Osteoblast (primary cell): ENCODE data around the gene IL15. TPM values are rescaled to one million over a fixed set of nuclear protein-coding genes. Genes with fewer than 3 reads are reported as not detected.

Experiments
- DNase-seq: peaks from one replicate; pipeline ENCODE4 v3.0.0; 2011; ENCODE audit warnings: low spot score, mixed read lengths; ENCODE audit not compliant: insufficient read length; ENCODE audit errors: missing footprints
- H2AFZ ChIP-seq: 2 replicates; pipeline ENCODE4 v1.6.0; 2011; ENCODE audit warnings: mild to moderate bottlenecking, low read length
- H3K27ac ChIP-seq: 2 replicates; pipeline ENCODE4 v1.5.1; 2011; ENCODE audit warnings: mild to moderate bottlenecking, low read depth, low read length, moderate library complexity
- H3K27me3 ChIP-seq: 2 replicates; pipeline ENCODE4 v1.6.0; 2012; ENCODE audit warnings: mild to moderate bottlenecking, control low read depth, inconsistent platforms, low read length, moderate library complexity; ENCODE audit not compliant: insufficient read depth
- H3K36me3 ChIP-seq: 2 replicates; pipeline ENCODE4 v1.5.1; 2011; ENCODE audit warnings: mild to moderate bottlenecking, low read length, control low read depth, moderate library complexity; ENCODE audit not compliant: insufficient read depth
- H3K4me1 ChIP-seq: 2 replicates; pipeline ENCODE4 v1.5.1; 2011; ENCODE audit warnings: mild to moderate bottlenecking, low read length, control low read depth, moderate library complexity; ENCODE audit not compliant: insufficient read depth
- H3K4me2 ChIP-seq: 2 replicates; pipeline ENCODE4 v1.6.0; 2011; ENCODE audit warnings: mild to moderate bottlenecking, low read length; ENCODE audit not compliant: insufficient read depth
- H3K4me3 ChIP-seq: fragments of 200-600 bp; sonication (generic); 3 replicates; pipeline ENCODE4 v1.5.1; 2012; ENCODE audit warnings: mild to moderate bottlenecking, low read length, inconsistent platforms; ENCODE audit not compliant: insufficient read depth
- H3K79me2 ChIP-seq: 2 replicates; pipeline ENCODE4 v1.6.0; 2012; ENCODE audit warnings: mild to moderate bottlenecking, low read length, control low read depth, inconsistent platforms; ENCODE audit not compliant: insufficient read depth
- H3K9me3 ChIP-seq: 2 replicates; pipeline ENCODE4 v1.5.1; 2011; ENCODE audit warnings: low read depth, low read length, control low read depth
- H4K20me1 ChIP-seq: 2 replicates; pipeline ENCODE4 v1.6.0; 2012; ENCODE audit warnings: mild to moderate bottlenecking, low read length, control low read depth; ENCODE audit not compliant: insufficient read depth
- total RNA-seq: library from RNA; depleted of rRNA; stranded (reverse); fragments of >200 nt; gene quantifications from 2 replicates; pipeline ENCODE4 v1.2.3, GENCODE V29; 2012
- TF ChIP-seq, protein P1 (sequence below): IDR thresholded peaks from 2 replicates; pipeline ENCODE4 v1.5.1; 2011; ENCODE audit warnings: mild to moderate bottlenecking, low read depth, low read length, moderate library complexity; ENCODE audit errors: extremely low read depth

The IL15 gene
- total RNA-seq, 1 donor: 3.3 TPM

- Histone ChIP-seq H3K27ac (no peak overlapping the region), H3K36me3 (no peaks in the 10 kb centered on the region), H2AFZ (peak overlapping the region; percentile 22), H3K4me3 (no peak overlapping the region), H4K20me1 (no peaks in the 10 kb centered on the region), H3K27me3 (no peaks in the 10 kb centered on the region), H3K4me1 (no peaks in the 10 kb centered on the region), H3K9me3 (no peaks in the 10 kb centered on the region), H3K4me2 (no peak overlapping the region), H3K79me2 (no peaks in the 10 kb centered on the region)
- DNase-seq: no peak
- TF ChIP-seq, protein P1, sequence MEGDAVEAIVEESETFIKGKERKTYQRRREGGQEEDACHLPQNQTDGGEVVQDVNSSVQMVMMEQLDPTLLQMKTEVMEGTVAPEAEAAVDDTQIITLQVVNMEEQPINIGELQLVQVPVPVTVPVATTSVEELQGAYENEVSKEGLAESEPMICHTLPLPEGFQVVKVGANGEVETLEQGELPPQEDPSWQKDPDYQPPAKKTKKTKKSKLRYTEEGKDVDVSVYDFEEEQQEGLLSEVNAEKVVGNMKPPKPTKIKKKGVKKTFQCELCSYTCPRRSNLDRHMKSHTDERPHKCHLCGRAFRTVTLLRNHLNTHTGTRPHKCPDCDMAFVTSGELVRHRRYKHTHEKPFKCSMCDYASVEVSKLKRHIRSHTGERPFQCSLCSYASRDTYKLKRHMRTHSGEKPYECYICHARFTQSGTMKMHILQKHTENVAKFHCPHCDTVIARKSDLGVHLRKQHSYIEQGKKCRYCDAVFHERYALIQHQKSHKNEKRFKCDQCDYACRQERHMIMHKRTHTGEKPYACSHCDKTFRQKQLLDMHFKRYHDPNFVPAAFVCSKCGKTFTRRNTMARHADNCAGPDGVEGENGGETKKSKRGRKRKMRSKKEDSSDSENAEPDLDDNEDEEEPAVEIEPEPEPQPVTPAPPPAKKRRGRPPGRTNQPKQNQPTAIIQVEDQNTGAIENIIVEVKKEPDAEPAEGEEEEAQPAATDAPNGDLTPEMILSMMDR: no peak
Measured at GRCh38 chr4:141757287-141757686, 120.9 kb downstream of the IL15 start.

DNA sequence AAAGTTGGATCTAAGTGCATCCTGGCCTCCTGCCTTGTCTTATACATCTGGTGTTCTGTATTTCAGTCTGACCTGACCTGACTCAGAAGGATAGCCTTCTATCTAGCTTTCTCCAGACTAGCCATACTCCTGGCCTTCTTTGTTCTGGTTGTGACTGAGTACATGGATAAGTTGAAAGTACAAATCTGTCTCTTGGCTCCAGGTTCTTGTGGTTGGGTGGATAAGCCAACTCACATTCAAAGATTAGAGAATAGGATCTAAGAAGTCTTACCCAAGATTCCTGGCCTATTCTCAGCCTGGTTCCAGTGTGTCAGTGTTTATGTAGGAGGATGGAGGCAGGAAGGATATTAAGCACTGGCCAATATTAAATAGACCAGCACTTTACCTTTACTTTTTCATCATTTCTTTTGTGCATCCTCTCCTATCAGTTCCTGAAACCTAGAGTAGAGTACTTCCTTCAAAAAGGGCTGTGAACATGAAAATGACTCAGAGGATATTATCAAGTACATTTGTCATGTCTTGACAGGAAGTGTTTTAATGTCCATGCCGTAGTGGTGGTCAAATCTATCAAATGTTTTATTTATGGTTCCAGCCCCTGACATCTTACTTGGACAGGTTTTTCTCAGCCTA is 123.5 kb downstream of the IL15 start:
- Histone ChIP-seq H3K36me3 (no peaks in the 10 kb centered on the region), H4K20me1 (no peaks in the 10 kb centered on the region), H3K9me3 (no peaks in the 10 kb centered on the region), H3K79me2 (no peaks in the 10 kb centered on the region), H3K27me3 (no peaks in the 10 kb centered on the region), H2AFZ (no peak overlapping the region), H3K4me3 (no peak overlapping the region), H3K4me2 (no peak overlapping the region), H3K27ac (no peak overlapping the region), H3K4me1 (no peaks in the 10 kb centered on the region)
- DNase-seq: peak; percentile 71
- TF ChIP-seq, protein P1: no peak

GRCh38 chr4:141761926-141762325 is 125.5 kb downstream of the IL15 start:
- DNase-seq: no peak
- no peaks in the 10 kb centered on the region for H3K27me3 ChIP-seq
- H3K4me3 ChIP-seq: no peak overlapping the region
- H4K20me1 ChIP-seq: no peaks in the 10 kb centered on the region
- no peak overlapping the region for H2AFZ ChIP-seq
- H3K36me3 ChIP-seq: no peaks in the 10 kb centered on the region
- H3K79me2 ChIP-seq: no peaks in the 10 kb centered on the region
- no peaks in the 10 kb centered on the region for H3K4me1 ChIP-seq
- TF ChIP-seq, protein P1: no peak
- no peak overlapping the region for H3K4me2 ChIP-seq
- no peaks in the 10 kb centered on the region for H3K9me3 ChIP-seq
- H3K27ac ChIP-seq: no peak overlapping the region

DNA sequence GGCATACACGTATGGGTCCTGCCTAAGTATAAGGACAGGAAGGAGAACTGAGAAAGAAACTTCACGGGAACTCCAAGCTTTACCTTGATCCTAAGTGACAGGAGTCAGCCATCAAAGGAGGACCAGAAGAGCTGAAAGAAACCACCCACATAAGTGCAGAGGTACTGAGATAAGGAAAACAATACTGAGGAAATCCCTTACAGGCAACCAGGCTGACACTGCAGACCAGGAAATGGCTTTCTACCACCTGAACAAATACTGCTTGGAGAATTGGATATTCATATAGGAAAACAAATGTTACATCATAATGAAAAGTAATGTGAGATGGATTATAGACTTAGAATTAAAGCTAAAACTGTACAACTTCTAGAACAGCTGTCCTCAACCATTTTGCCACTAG is 127.0 kb downstream of the IL15 start:
- Histone ChIP-seq H3K9me3 (no peaks in the 10 kb centered on the region), H3K79me2 (no peaks in the 10 kb centered on the region), H4K20me1 (no peaks in the 10 kb centered on the region), H3K4me1 (no peaks in the 10 kb centered on the region), H2AFZ (no peak overlapping the region), H3K4me2 (no peak overlapping the region), H3K36me3 (no peaks in the 10 kb centered on the region), H3K27me3 (no peaks in the 10 kb centered on the region), H3K4me3 (no peak overlapping the region), H3K27ac (no peak overlapping the region)
- no peak for DNase-seq
- TF ChIP-seq, protein P1: no peak
